ENCODE data around the gene SRSF8.
"Not testable (repeated sequence)": the region's sequence is repeated elsewhere in the genome, so short reads cannot be mapped to it uniquely, and the experiment has no call there.

The SRSF8 gene, protein sequence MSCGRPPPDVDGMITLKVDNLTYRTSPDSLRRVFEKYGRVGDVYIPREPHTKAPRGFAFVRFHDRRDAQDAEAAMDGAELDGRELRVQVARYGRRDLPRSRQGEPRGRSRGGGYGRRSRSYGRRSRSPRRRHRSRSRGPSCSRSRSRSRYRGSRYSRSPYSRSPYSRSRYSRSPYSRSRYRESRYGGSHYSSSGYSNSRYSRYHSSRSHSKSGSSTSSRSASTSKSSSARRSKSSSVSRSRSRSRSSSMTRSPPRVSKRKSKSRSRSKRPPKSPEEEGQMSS

DNA sequence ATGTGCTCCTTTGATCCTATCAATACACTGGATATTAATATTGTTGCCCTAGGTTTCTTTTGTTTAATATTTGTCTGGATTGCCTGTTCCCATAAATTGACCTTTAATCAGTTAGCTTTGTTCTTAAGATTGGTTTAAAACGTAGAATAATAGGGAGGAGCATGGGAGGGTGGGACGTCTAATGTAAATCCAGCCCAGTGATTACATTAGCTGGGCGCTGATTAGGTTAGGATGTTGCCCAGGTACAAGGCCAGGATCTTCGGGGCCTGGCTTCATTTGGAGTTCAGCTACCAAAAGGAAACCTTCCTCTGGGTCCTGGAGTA, at the start of gene SRSF8:
Gene SRSF8 (plus strand): TSS at position 204 of the 323 bp plus-strand sequence. CDS start 308 bp downstream, outside the sequence.
- DNase-seq = no peak

DNA sequence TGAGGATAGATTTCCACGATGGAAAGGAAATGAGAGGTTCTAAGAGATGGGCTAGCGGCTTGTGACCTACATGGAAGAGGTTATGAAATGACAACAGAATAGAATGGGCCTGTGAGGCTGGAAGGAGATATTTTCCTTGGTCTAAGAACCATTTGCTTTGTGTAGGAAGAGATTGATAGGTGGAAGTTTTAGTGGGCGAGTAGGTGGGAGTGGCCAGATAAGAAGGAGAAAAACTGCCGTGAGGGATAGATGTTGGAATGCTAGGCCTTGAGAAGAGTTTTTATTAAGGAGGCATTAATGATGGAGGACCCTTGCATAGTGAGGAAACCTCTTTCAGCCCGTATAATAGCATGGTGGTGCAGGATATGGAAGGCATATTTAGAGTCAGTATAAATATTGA, 45.3 kb upstream of the SRSF8 start:
- DNase-seq = not testable (repeated sequence)

DNA sequence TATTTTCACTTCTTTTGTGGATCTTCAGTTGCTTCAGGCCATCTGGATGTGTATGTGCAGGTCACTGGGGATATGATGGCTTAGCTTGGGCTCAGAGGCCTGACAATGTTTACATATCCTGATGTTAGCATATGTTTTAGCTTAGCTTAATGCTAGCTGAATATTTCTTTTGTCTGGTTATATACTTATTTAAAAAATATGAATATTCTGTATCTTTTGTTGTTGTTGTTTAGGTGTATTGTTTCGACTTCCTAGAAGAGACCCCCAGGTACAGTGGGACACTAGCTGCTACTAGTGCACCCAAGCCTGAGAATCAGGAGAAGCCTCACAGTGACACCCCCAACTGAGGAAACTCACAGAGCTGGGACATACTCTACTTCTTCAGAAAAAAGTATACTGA, 41.8 kb upstream of the SRSF8 start, which contains the start of gene KDM4E:
Gene KDM4E (plus strand): TSS at position 301 of the 400 bp plus-strand sequence. CDS start 300 bp downstream, outside the sequence.
- no peak for DNase-seq

DNA sequence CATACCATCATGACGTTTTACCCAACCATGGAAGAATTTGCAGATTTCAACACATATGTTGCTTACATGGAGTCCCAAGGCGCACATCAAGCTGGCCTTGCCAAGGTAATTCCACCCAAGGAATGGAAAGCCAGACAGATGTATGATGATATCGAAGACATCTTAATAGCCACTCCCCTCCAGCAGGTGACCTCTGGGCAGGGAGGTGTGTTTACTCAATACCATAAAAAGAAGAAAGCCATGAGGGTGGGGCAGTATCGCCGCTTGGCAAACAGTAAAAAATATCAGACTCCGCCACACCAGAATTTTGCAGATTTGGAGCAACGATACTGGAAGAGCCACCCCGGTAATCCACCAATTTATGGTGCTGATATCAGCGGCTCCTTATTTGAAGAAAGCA, 41.1 kb upstream of the SRSF8 start:
- DNase-seq = not testable (repeated sequence)

DNA sequence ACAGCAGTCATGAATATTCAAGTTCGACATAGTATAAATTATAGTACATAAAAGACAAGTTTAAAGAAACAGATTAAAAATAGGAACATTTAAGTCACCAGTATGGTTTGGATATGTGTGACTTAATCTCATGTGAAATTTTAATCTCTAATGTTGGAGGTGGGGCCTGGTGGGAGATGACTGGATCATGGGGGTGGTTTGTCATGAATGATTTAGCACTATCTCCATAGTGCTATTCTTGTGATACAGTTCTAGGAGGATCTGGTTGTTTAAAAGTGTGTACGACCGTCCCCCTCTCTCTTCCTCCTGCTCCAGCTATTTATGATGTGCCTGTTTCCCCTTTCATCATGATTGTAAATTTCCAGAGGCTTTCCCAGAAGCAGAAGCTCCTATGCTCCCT, 38.4 kb upstream of the SRSF8 start:
- DNase-seq = no peak

DNA sequence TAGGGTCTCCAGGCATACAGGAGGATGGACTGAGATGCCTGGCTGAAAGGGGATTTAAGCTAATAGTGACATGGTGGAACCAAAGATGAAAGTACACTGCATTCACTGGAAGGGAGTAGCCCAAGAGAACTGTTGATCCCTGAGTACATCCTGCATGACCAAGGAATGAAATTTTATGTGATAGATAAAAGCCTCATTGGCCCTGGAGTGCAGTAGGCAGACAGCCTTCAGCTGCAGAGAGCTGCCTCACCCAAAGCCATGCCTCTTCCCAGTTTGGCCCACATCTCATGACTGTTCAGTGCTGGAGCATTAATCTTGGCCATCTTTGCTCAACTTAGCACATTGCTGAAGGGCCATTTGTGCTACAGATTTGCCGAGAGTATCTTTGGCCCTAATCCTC, 33.7 kb upstream of the SRSF8 start:
- no peak for DNase-seq

DNA sequence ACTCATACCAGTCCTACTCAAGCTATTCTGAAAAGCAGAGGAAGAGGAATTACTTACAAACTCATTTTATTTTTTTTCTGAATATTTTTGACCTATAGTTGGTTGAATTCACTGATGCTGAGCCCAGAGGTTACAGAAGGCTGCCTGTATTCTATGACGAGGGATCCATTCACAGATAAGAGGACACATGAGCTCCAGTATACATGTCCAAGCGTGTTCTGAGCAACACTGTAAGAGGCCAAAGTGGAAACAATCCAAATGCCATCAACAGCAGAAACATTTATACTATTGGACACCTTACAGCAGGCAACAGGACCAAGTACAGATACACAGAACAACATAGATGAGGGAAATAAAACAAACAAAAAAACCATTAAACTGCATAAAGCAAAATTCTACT, 31.4 kb upstream of the SRSF8 start:
- DNase-seq = no peak

DNA sequence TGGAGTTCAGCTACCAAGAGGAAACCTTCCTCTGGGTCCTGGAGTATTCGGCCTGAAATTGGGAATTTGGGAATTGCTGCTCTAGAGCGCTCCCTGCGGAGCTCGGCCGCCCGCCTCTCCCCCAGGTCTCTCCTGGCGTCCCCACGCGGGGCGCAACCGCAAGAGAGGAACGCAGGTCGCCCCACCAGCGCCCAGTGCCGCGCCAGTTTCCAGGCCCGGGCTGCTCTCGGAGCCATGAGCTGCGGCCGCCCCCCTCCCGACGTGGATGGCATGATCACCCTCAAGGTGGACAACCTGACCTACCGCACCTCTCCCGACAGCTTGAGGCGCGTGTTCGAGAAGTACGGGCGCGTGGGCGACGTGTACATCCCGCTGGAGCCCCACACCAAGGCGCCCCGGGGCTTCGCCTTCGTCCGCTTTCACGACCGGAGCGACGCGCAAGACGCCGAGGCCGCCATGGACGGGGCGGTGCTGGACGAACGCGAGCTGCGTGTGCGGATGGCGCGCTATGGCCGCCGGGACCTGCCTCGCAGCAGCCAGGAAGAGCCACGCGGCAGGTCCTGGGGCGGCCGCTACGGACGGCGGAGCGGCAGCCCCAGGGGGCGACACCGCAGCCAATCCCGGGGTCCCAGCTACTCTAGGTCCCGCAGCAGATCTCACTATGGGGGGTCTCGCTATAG, 29.2 kb upstream of the SRSF8 start:
- not testable (repeated sequence) for DNase-seq

DNA sequence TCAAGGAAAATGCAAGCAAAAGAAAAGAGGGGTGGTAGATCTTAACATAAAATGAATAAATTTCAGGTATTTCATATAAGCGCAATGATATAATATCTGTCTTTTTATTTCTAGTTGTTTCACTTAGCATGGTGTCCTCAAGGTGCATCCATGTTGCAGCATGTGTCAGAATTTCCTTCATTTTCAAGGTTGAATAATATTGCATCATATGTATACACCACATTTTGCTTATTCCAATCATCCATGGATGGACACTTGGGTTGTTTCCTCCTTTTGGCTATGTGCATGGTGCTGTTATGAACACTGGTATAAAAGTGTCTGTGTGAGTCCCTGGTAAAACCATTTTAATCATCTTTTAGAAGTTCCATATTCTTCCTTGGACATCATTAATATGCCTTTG, 24.5 kb upstream of the SRSF8 start:
- DNase-seq = no peak

DNA sequence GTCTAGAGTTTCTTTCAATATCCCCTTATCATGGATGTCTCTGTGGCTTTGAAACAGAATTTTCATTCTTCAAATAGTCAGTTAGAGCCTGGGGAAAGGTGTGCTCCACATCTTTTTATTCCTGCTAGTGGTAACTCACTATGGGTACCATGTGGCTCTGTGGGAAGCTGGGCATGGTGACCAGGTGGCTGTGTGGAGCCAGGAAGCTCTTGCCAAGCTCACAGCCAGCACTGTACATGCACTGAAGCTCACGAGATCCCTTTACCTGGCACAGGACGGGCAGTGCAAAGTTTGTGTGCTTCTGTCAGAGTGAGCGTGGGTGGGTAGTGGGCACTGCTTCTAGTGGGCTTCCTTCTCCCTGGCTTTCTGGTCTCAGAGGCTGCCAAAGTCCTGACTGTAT, 23.8 kb upstream of the SRSF8 start:
- DNase-seq = no peak

DNA sequence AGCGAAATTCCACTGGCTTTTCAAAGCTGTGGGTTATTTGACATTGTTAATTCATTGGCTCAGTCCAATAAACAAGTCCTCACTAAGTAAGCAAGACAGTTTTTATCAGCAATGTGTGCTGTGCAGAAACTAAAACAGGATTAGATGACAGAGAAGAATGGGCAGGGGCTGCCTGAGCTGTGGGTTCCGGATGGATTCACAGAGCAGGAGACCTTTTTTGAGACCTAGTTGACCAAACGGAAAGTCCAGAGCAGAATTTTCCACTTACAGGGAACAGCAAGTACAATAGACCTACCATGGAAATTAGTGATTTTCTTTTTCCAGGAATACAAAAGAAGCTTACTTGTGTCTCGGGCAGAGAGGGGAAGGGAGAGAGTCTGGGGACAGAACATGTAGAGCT, 22.7 kb upstream of the SRSF8 start:
- DNase-seq = no peak

DNA sequence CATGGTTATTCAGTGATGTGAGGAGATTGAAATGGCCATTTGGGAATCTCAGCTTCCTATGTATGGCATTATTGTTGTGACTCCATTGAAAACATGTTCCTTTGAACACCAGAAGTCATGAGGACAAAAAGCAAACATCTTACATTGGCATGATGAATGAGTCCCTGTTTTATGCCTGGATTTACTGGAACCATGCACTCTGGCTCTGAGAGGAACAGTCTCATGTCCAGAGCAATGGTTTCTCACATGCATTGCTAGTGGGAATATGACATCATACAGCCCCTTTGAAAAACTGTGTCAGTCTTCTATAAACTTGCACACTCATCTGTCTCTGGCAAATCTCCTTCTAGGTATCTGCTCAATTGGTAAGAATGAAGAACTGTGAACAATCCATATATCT, 20.9 kb upstream of the SRSF8 start:
- DNase-seq = no peak

DNA sequence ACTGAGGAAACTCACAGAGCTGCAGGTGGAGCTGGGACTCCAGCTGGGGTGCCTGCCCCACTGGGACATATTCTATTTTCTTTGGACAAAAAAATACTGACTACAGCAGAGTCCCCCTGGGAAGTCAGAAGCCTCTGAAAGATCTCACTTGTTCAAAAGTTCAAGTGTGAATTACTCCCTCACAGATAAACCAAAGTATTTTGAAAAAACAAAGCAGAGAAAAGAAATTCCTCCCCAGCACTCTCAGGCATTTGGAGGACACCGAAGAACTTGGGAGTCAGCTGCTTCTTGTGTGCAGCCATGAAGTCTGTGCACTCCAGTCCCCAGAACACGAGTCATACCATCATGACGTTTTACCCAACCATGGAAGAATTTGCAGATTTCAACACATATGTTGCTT, 17.6 kb upstream of the SRSF8 start, which contains the start of gene KDM4F:
Gene KDM4F (plus strand): TSS at position 301 of the 400 bp plus-strand sequence.
- not testable (repeated sequence) for DNase-seq

DNA sequence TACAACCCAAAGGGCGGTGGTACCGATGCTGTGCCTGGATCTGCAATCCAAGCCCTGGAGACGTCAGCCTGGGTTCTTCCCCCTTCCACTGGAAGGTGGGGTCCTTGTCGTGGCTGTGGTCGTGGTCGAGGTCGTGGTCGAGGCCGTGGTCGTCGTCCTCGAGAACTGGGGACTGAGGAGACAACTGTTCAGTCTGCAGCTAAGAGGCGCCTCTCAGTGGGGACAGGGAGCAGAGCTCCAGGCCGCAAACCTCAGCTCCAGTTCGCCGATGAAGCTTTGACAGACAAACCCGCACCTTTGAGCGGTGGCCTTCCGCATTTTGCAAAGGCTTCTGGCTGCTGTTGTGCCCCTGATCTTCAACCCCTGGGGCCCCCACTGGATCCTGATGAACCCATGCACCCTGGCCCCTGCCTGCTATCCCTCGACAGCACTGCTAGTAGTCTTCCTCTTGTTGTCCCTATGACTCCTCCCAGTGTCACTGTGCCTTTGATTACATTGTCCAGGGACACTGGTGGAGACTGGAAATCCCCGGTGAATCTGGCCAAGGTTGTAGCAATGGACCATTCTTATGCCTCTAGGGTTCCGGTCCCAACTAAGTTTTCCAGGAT, 16.0 kb upstream of the SRSF8 start:
- DNase-seq = no peak

DNA sequence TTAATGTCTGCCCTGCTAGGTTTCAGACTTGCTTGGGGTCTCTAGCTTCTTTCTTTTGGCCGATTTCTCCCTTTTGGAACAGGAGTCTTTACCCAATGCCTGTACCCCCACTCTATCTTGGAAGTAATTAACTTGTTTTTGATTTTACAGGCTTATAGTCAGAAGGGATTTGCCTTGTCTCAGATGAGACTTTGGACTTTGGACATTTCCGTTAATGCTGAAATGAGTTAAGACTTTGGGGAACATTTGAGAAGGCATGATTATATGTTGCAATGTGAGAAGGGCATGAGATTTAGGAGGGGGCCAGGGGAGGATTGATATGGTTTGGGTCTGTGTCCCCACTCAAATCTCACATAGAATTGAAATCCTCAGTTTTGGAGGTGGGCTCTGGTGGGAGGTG, 12.4 kb upstream of the SRSF8 start:
- no peak for DNase-seq

DNA sequence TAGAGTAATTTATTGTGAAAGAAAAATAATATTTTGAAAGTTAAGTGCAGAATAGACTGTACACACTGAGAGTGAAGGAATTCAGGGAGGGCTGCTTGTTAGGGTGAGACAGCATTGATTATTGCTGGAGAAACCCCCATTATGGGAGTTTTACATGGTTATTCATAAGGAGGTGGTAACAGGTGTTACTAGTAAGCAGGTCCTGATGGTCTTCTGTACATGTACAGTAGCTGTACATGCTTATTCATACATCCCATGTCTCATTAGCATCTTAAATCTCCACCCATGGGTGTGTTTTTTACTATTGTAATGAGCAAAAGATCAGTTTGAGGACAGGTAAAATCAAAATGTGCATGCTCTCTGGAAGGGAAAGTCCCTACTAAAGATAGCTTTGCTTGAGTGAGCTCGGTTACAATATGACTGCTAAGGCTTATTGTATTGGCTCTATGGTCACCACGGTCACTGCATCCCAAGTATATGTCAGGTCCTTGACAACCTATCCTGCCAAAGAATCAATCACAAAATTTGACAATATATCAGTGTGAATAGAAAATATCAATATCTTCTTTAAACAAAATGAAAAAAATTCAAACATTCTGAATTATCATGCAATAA, 11.3 kb upstream of the SRSF8 start:
- no peak for DNase-seq

DNA sequence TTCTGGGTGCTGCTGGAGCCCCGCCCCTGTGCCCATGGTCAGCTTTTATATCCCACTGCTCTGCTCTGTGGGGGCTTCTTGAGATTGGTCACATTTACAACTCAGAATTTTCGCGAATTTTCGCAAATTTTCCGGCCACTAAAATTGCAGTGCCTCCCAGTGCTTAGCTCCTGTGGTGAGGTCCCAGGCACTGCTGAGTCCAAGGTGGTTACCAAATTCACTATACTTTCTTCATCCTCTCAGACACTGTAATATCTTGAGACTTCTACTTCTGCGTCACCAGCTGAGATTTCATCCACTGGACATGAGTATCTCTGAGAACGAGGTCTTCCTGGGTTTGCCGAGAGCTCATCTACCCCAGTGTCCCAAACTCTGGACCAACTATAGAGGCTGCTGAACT, 8.8 kb upstream of the SRSF8 start:
- no peak for DNase-seq

DNA sequence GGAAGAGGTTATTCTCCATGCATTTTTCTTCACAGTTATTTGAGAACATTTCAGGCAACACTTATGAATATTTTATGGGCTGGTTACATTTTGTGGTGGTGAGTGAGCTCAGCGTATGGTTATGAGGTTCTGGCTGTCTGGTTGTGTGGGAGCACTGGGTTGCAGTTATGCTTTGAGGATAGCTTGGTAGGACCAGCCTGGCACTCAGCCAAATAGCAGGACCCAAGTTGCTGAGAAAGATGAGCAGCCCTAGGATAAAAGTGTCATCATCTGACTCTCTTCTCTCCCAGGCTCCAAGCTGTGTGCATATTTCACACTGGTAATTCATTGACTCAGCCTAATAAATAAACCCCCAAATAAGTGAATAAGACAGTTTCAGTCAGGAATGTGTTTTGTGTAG, 8.1 kb upstream of the SRSF8 start:
- no peak for DNase-seq

DNA sequence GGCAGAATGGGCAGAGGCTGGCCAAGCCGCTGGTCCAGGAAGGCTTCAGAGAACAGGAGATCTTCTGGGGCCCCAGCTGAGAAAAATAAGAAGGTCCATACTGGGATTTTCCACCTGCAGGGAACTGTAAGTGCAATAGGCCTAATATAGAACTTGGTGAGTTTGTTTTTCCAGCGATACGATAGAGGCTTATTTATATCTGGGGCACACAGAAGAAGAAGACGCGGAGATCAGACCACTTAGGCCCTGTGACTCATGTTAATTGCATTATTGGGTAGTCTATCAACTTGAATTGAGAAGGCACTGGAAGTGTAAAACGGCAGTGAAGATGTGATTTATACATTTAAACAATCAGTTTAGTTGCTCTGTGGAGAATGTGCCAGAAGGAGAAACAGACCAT, 7.7 kb upstream of the SRSF8 start:
- DNase-seq = no peak

DNA sequence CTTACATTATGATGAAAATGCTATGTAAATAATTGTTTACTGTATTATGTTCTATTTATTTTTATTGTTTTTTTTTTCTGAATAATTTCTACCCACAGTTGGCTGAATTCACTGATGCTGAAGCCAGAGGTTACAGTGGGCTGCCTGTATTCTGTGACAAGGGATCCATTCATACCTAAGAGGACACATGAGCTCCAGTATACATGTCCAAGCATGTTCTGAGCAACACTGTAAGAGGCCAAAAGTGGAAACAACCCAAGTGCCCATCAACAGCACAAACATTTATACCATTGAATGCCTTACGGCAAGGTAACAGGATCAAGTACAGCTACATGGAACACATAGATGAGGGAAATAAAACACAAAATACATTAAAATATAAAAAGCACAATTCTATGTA, 1.4 kb upstream of the SRSF8 start:
- no peak for DNase-seq

DNA sequence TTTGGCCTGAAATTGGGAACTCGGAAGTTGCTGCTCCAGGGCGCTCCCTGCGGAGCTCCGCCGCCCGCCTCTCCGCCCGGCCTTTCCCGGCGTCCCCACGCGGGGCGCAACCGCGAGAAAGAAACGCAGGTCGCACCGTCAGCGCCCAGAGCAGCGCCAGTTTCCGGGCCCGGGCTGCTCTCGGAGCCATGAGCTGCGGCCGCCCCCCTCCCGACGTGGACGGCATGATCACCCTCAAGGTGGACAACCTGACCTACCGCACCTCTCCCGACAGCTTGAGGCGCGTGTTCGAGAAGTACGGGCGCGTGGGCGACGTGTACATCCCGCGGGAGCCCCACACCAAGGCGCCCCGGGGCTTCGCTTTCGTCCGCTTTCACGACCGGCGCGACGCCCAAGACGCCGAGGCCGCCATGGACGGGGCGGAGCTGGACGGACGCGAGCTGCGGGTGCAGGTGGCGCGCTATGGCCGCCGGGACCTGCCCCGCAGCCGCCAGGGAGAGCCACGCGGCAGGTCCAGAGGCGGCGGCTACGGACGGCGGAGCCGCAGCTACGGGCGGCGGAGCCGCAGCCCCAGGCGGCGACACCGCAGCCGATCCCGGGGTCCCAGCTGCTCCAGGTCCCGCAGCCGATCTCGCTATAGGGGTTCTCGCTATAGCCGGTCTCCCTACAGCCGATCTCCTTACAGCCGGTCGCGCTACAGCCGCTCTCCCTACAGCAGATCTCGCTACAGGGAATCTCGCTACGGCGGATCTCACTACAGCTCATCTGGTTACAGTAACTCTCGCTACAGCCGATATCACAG, 521 bp downstream of the SRSF8 start:
- no peak for DNase-seq

DNA sequence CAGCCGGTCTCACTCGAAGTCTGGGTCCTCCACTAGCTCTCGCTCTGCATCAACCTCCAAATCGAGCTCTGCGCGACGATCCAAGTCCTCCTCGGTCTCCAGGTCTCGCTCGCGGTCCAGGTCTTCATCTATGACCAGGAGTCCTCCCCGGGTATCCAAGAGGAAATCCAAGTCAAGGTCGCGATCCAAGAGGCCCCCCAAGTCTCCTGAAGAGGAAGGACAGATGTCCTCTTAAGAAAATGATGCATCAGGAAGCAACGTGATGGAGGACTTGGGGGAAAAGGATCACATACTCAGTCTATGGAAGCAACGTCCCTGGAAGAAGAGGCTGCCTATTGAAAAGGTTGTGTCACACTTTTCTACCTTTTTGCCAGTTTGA, 1.1 kb downstream of the SRSF8 start:
- DNase-seq = no peak

DNA sequence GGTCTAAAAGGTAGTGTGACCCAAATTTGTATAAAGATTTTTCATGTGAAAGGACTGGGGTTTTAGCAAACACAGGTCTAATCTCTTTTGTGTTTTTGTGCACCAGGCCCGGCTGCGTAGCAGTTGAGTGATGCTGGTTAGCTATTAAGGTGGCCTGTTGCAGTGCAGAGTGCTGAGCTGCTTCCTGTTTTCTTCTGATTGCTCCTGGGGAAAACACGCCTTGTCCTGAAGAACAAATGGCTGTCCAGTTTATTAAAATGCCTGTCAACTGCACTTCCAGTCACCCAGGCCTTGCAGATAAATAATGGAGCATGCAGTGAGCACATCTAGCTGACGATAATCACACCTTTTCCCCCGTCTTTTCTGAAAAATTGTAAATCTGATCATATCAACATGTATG, 1.8 kb downstream of the SRSF8 start:
- no peak for DNase-seq
